Endothelial cell of umbilical vein (primary cell): ENCODE results near the gene METTL1. TPM values are rescaled to one million over a fixed set of nuclear protein-coding genes. Genes with fewer than 3 reads are reported as not detected.

ENCODE experiments used
- BruUV-seq: library from RNA; stranded (reverse); fragments of 400-500 nt; replicated peaks from 2 replicates; lab custom pipeline; 2021; lab: Mats Ljungman, UMichigan
- CTCF ChIA-PET: fragments of 300-600, 350-600 bp; sonication (Branson Sonifier 250); formaldehyde crosslinking; loops from one replicate; lab custom pipeline; 2021; ENCODE audit warnings: antibody characterized with exemption, inconsistent platforms; lab: Charles Lee
- POLR2A ChIA-PET: fragments of 300-600, 350-600 bp; sonication (Branson Sonifier 250); formaldehyde crosslinking; loops from one replicate; lab custom pipeline; 2021; ENCODE audit warnings: antibody characterized with exemption, inconsistent platforms; lab: Charles Lee
- DNase-seq: peaks from one replicate; pipeline ENCODE4 v3.0.0-alpha.2; 2011; ENCODE audit warnings: low read depth, low spot score
- FAIRE-seq: peaks from 2 replicates; lab custom pipeline; 2011; peaks lifted over from hg19 to GRCh38; lab: Jason Lieb, UNC
- H2AFZ ChIP-seq: 2 replicates; pipeline ENCODE4 v1.6.0; 2012; ENCODE audit warnings: low read depth, low read length, control low read depth, inconsistent platforms
- H3K27ac ChIP-seq: 2 replicates; pipeline ENCODE4 v1.5.1; 2011; ENCODE audit warnings: low read depth, mild to moderate bottlenecking, control low read depth, low read length, moderate library complexity; ENCODE audit not compliant: insufficient read depth
- H3K27me3 ChIP-seq, 2 experiments: 2 replicates each; pipeline versions ENCODE4 v1.6.0 to v1.6.1; 2011; ENCODE audit warnings: low read length in 2 of 2, mixed read lengths in 1 of 2; ENCODE audit not compliant: control insufficient read depth in 2 of 2, insufficient read depth in 2 of 2
- H3K36me3 ChIP-seq, 2 experiments: 2 replicates in 1 of 2; 3 replicates in 1 of 2; pipeline ENCODE4 v1.5.1; 2011; ENCODE audit warnings: low read length in 2 of 2, mild to moderate bottlenecking in 1 of 2, moderate library complexity in 1 of 2; ENCODE audit not compliant: control insufficient read depth in 2 of 2, insufficient read depth in 2 of 2; ENCODE audit errors: extremely low read depth in 1 of 2
- H3K4me1 ChIP-seq: 3 replicates; pipeline ENCODE4 v1.5.1; 2011; ENCODE audit warnings: mild to moderate bottlenecking, low read length; ENCODE audit not compliant: control insufficient read depth, insufficient read depth; ENCODE audit errors: extremely low read depth
- H3K4me2 ChIP-seq: 2 replicates; pipeline ENCODE4 v1.6.1; 2011; ENCODE audit warnings: low read length, control low read depth, mixed read lengths; ENCODE audit not compliant: insufficient read depth
- H3K4me3 ChIP-seq, 3 experiments: fragments of 200-600 bp in 1 of 3; sonication (generic), shearing (Covaris generic) in 1 of 3; replicated peaks in 1 of 3; 2 replicates each; pipeline ENCODE4 v1.5.1; 2011 to 2016; ENCODE audit warnings: control low read depth in 3 of 3, low read length in 3 of 3, mild to moderate bottlenecking in 2 of 3, inconsistent platforms in 1 of 3, low read depth in 1 of 3, moderate library complexity in 1 of 3; ENCODE audit not compliant: insufficient read depth in 1 of 3
- H3K79me2 ChIP-seq: 2 replicates; pipeline ENCODE4 v1.6.0; 2012; ENCODE audit warnings: low read length, inconsistent platforms; ENCODE audit not compliant: control insufficient read depth, insufficient read depth
- H3K9ac ChIP-seq: replicated peaks from 2 replicates; pipeline ENCODE3; 2011; ENCODE audit warnings: low read length, control low read depth; ENCODE audit not compliant: insufficient read depth; ENCODE audit errors: extremely low read depth
- H3K9me1 ChIP-seq: replicated peaks from 3 replicates; pipeline ENCODE4 v1.6.0; 2011; ENCODE audit warnings: mild to moderate bottlenecking, low read length; ENCODE audit not compliant: control insufficient read depth, insufficient read depth; ENCODE audit errors: extremely low read depth
- H3K9me3 ChIP-seq: replicated peaks from 2 replicates; pipeline ENCODE4 v1.5.1; 2012; ENCODE audit warnings: low read length, inconsistent platforms; ENCODE audit not compliant: control insufficient read depth, insufficient read depth
- H4K20me1 ChIP-seq: replicated peaks from 2 replicates; pipeline ENCODE3; 2011; ENCODE audit warnings: mild to moderate bottlenecking, low read length; ENCODE audit not compliant: control insufficient read depth, insufficient read depth; ENCODE audit errors: extremely low read depth
- CTCF ChIP-seq, 2 donors: IDR thresholded peaks; 1 replicate in 1 of 2; 2 replicates in 1 of 2; pipeline ENCODE4 v1.5.1; 2011; ENCODE audit warnings: low read length in 2 of 2, mild to moderate bottlenecking in 2 of 2, moderate library complexity in 2 of 2, control low read depth in 1 of 2, inconsistent platforms in 1 of 2, low read depth in 1 of 2; ENCODE audit not compliant: insufficient read depth in 1 of 2; ENCODE audit errors: extremely low read depth in 1 of 2
- EZH2 ChIP-seq: IDR thresholded peaks from 2 replicates; pipeline ENCODE4 v1.6.1; 2012; ENCODE audit warnings: borderline replicate concordance, low read depth, mild to moderate bottlenecking, moderate library complexity, low read length, inconsistent platforms; ENCODE audit not compliant: severe bottlenecking
- GATA2 ChIP-seq: IDR thresholded peaks from 2 replicates; pipeline ENCODE4 v1.7.0; 2011; ENCODE audit warnings: low read depth, mild to moderate bottlenecking, moderate library complexity, mixed read lengths, low read length; ENCODE audit not compliant: insufficient read length, insufficient read depth
- POLR2AphosphoS5 ChIP-seq: IDR thresholded peaks from 2 replicates; pipeline ENCODE4 v1.6.1; 2012; ENCODE audit warnings: low read depth, mild to moderate bottlenecking, control low read depth, low read length, moderate library complexity; ENCODE audit not compliant: insufficient read depth
- dilution Hi-C: fragments of 300-500 bp; cut with MboI; formaldehyde crosslinking; loops from one replicate; pipeline ENCODE4 v1.15.0; 2019; ENCODE audit warnings: low sequenced_read_pairs; ENCODE audit not compliant: extremely low pct_ligation_motif_present
- intact Hi-C: fragments of 100-400 bp; cut with micrococcal nuclease; formaldehyde crosslinking; loops from one replicate; pipeline ENCODE4 v1.10.0; 2022
- polyA plus RNA-seq, 4 experiments: library from polyadenylated mRNA; depleted of rRNA in 3 of 4; stranded (reverse) in 3 of 4; unstranded in 1 of 4; fragments of >200 nt; gene quantifications; 2 replicates each; pipeline versions ENCODE4 v1.2.1 to v1.2.3, GENCODE V29; 2011 to 2012; ENCODE audit warnings: missing spikeins in 1 of 4
- total RNA-seq: library from RNA; stranded (reverse); gene quantifications from 2 replicates; pipeline ENCODE4 v1.2.3, GENCODE V29; 2021

Gene METTL1
- total and polyA plus RNA-seq, 2 donors (not counting 3 experiments of a cell fraction or from before 2014, with no cell fraction given) = 23.6 to 24.3 TPM

DNA sequence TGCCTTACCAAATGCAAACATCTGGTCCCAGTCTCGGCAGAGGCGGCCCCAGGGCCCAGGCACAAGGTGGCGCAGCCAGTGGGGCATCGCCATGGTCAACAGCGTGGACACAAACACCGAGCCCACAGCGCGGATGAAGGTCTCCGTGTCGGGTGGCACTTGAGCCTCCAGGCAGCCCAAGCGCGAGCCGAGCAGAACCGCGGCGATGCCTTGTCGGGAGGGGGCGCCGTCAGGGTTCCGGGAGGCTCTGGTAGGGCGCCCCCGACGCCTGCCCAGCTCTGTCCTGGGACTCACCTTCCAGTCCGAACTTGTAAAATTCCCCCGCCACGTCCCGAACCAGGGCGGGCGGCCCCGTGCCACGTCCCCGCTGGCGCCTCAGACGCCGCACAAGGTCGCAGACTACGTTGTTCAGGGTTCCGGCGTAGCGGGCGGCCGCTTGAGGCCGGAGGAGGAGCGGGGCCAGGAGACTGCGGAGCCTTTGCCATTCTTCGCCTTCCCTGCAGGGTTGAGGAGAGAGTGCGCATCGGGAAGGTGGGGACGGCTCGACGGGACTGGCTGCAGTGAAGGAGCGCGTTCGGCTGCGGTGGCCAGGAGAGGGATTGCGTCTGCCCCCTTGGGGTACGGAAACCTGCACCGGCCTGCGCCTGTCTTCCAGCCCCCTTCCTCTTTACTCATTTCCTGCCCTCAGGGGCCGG, 6.8 kb downstream of the METTL1 start:
- Histone ChIP-seq H3K4me1 (peaks cover 17% of the 10 kb centered on the region), H3K27ac (no peak overlapping the region), H3K4me3 (peak overlapping the region in 1 of 3 experiments; percentile 23), H2AFZ (peak overlapping the region; percentile 30), H4K20me1 (no peaks in the 10 kb centered on the region), H3K9me3 (no peaks in the 10 kb centered on the region), H3K9ac (no peak overlapping the region), H3K9me1 (no peaks in the 10 kb centered on the region), H3K4me2 (peak overlapping the region; percentile 60), H3K79me2 (no peaks in the 10 kb centered on the region), H3K27me3 (peaks cover 35 to 38% of the 10 kb centered on the region in 2 experiments), H3K36me3 (peaks cover 0 to 2% of the 10 kb centered on the region in 2 experiments)
- ChIA-PET POLR2A (no interaction called here), CTCF (interaction anchor here (0.7 to 4.6 kb wide), 3 partner anchors 9 to 18 kb away, joined by 3 to 48 read pairs (median 3); partner anchors contain the start of genes CDK4, MARCHF9 and TSFM)
- DNase-seq = peak; percentile 44
- no TSS peak for BruUV-seq
- peak; percentile 55 for FAIRE-seq
- dilution Hi-C loops (no loop called here), intact Hi-C loops (no loop called here)
- TF ChIP-seq GATA2 = no peak
- peak; percentile 34 to 57 for TF ChIP-seq CTCF (IDR thresholded peaks at IDR 0.05; ENCODE audit: extremely low read depth in 1 of 2, insufficient read depth in 1 of 2, low read depth in 1 of 2, low read length in 2 of 2)
- peak; percentile 19 for TF ChIP-seq POLR2AphosphoS5
- peak; percentile 90 for TF ChIP-seq EZH2
